SK-N-SH treated with all-trans-retinoic acid at 6 μM for 48 hours (cell line): ENCODE data around the gene SSUH2.

Experiments used
- ATAC-seq: fragments of 200-7000 bp; cut with Tn5 transposase; 3 replicates; pipeline ENCODE4 v1.9.1; 2020; ENCODE audit warnings: mild to moderate bottlenecking, moderate library complexity
- ARNTL ChIP-seq: fragments of 450-650 bp; formaldehyde crosslinking; IDR thresholded peaks from 2 replicates; pipeline ENCODE4 v1.5.0; 2020; ENCODE audit warnings: low read depth, mild to moderate bottlenecking, moderate library complexity, borderline replicate concordance
- BACH2 ChIP-seq: fragments of 250-450 bp; sonication (Bioruptor Pico); IDR thresholded peaks from 2 replicates; pipeline ENCODE4 v1.9.0; 2021; ENCODE audit warnings: mild to moderate bottlenecking, borderline replicate concordance
- CSDC2 ChIP-seq: fragments of 250-450 bp; sonication (Bioruptor Pico); IDR thresholded peaks from 2 replicates; pipeline ENCODE4 v1.5.0; 2020; ENCODE audit warnings: mild to moderate bottlenecking, moderate library complexity
- GLIS3 ChIP-seq: fragments of 250-450 bp; sonication (Bioruptor Pico); IDR thresholded peaks from 2 replicates; pipeline ENCODE4 v1.5.0; 2020; ENCODE audit warnings: mild to moderate bottlenecking, moderate library complexity
- ISL1 ChIP-seq: fragments of 250-450 bp; sonication (Bioruptor Pico); IDR thresholded peaks from 2 replicates; pipeline ENCODE4 v2.1.2; 2022; ENCODE audit warnings: mild to moderate bottlenecking, moderate library complexity
- OSR1 ChIP-seq: fragments of 250-450 bp; sonication (Bioruptor Pico); IDR thresholded peaks from 2 replicates; pipeline ENCODE4 v1.8.0; 2022; ENCODE audit warnings: moderate library complexity, mild to moderate bottlenecking, inconsistent platforms
- PPARA ChIP-seq: fragments of 250-450 bp; sonication (Bioruptor Pico); IDR thresholded peaks from 2 replicates; pipeline ENCODE4 v1.5.0; 2020; ENCODE audit warnings: mild to moderate bottlenecking, borderline replicate concordance
- RARB ChIP-seq: fragments of 250-450 bp; sonication (Bioruptor Pico); IDR thresholded peaks from 2 replicates; pipeline ENCODE4 v1.8.0; 2021; ENCODE audit warnings: mild to moderate bottlenecking, moderate library complexity
- SNAI2 ChIP-seq: fragments of 250-450 bp; sonication (Bioruptor Pico); IDR thresholded peaks from 2 replicates; pipeline ENCODE4 v1.5.0; 2020; ENCODE audit warnings: mild to moderate bottlenecking, moderate library complexity
- TCF4 ChIP-seq: fragments of 250-450 bp; sonication (Bioruptor Pico); IDR thresholded peaks from 2 replicates; pipeline ENCODE4 v1.8.0; 2021; ENCODE audit warnings: mild to moderate bottlenecking, moderate library complexity, borderline replicate concordance
- TOX ChIP-seq: fragments of 250-450 bp; sonication (Bioruptor Pico); IDR thresholded peaks from 2 replicates; pipeline ENCODE4 v1.8.0; 2021; ENCODE audit warnings: mild to moderate bottlenecking, moderate library complexity, borderline replicate concordance
- ZC3H10 ChIP-seq: fragments of 250-450 bp; sonication (Bioruptor Pico); IDR thresholded peaks from 2 replicates; pipeline ENCODE4 v1.5.1; 2021; ENCODE audit warnings: mild to moderate bottlenecking, moderate library complexity
- ZFP3 ChIP-seq: fragments of 250-450 bp; sonication (Bioruptor Pico); IDR thresholded peaks from 2 replicates; pipeline ENCODE4 v1.5.0; 2020; ENCODE audit warnings: mild to moderate bottlenecking, moderate library complexity
- ZFP30 ChIP-seq: fragments of 450-650 bp; formaldehyde crosslinking; IDR thresholded peaks from 2 replicates; pipeline ENCODE4 v1.5.0; 2022; ENCODE audit warnings: mild to moderate bottlenecking, moderate library complexity
- ZNF8 ChIP-seq: fragments of 450-650 bp; formaldehyde crosslinking; IDR thresholded peaks from 2 replicates; pipeline ENCODE4 v1.5.0; 2020; ENCODE audit warnings: mild to moderate bottlenecking, moderate library complexity
- TF ChIP-seq, protein P1 (sequence below): fragments of 250-450 bp; sonication (Bioruptor Pico); IDR thresholded peaks from 2 replicates; pipeline ENCODE4 v1.8.0; 2020; ENCODE audit warnings: mild to moderate bottlenecking, moderate library complexity, borderline replicate concordance
- TF ChIP-seq, protein P2 (sequence below): fragments of 250-450 bp; sonication (Bioruptor Pico); IDR thresholded peaks from 2 replicates; pipeline ENCODE4 v1.8.0; 2021; ENCODE audit warnings: low read depth, mild to moderate bottlenecking, moderate library complexity, borderline replicate concordance
- TF ChIP-seq, protein P3 (sequence below): fragments of 250-450 bp; sonication (Bioruptor Pico); IDR thresholded peaks from 2 replicates; pipeline ENCODE4 v1.5.0; 2020; ENCODE audit warnings: mild to moderate bottlenecking, moderate library complexity
- TF ChIP-seq, protein P4 (sequence below): fragments of 250-450 bp; sonication (Bioruptor Pico); IDR thresholded peaks from 2 replicates; pipeline ENCODE4 v1.5.1; 2021; ENCODE audit warnings: mild to moderate bottlenecking, moderate library complexity

Gene SSUH2

DNA sequence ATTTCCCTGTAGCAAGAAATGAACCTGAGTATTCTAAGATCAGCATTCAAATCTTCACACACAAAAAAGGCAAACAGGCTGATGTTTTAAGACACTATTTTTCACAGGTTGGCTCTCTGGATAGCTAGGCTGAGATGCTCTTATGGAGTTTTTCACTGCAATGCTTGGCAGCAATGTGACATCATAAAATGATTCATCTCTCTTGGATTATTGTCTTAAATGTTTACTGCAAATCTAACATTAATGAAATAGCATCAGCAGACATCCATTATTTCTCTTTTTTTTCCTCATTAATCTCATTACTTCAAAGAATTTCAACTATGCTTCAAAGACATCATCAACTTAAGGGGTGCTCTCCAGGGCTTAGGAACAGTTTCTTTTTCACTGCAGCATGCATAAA, 23.6 kb upstream of the SSUH2 start:
- TF ChIP-seq ISL1 (CRISPR knock-in tag) (peak; percentile 87), SNAI2 (CRISPR knock-in tag) (peak; percentile 56; the same call in 1 of the 2 replicates), RARB (CRISPR knock-in tag) (no peak)
- TF ChIP-seq, protein P1, sequence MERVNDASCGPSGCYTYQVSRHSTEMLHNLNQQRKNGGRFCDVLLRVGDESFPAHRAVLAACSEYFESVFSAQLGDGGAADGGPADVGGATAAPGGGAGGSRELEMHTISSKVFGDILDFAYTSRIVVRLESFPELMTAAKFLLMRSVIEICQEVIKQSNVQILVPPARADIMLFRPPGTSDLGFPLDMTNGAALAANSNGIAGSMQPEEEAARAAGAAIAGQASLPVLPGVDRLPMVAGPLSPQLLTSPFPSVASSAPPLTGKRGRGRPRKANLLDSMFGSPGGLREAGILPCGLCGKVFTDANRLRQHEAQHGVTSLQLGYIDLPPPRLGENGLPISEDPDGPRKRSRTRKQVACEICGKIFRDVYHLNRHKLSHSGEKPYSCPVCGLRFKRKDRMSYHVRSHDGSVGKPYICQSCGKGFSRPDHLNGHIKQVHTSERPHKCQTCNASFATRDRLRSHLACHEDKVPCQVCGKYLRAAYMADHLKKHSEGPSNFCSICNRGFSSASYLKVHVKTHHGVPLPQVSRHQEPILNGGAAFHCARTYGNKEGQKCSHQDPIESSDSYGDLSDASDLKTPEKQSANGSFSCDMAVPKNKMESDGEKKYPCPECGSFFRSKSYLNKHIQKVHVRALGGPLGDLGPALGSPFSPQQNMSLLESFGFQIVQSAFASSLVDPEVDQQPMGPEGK (CRISPR knock-in tag) = no peak
- TF ChIP-seq, all 23 proteins: peak for 2
- peak; percentile 65 for ATAC-seq

DNA sequence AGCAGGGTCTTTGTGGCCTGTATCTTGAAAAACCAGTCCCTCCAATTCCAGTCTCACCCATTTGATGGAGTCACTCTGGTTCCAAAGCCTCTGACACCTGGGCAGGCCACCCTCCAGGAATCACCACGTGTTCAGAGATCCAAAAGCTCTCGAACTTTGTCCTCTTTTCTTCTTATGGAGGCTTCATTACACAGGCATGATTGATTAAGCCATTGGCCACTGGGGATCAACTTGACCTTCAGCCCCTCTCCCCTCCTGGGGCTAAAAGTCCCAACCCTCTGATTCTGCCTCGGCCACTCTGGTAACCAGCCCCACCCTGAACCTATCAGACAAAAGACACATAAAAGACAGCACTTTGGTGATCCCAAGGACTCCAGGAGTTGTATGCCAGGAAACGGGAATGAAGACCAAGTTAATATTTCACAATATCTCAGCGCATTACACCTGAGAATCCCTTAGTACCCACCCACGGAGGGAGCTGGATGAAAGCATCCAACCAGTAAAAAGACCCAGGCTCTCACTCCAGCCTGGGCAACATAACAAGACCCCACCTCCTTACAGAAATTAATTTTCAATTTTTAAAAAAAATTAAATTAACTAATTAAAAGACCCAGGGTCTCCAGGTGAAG, 23.0 kb upstream of the SSUH2 start:
- no peak for ATAC-seq
- no peak for TF ChIP-seq ZFP3 (CRISPR knock-in tag)
- TF ChIP-seq ZNF8 (CRISPR knock-in tag) = no peak
- no peak for TF ChIP-seq GLIS3 (CRISPR knock-in tag)
- no peak for TF ChIP-seq CSDC2
- no peak for TF ChIP-seq BACH2 (CRISPR knock-in tag)
- TF ChIP-seq ISL1 (CRISPR knock-in tag) = no peak

DNA sequence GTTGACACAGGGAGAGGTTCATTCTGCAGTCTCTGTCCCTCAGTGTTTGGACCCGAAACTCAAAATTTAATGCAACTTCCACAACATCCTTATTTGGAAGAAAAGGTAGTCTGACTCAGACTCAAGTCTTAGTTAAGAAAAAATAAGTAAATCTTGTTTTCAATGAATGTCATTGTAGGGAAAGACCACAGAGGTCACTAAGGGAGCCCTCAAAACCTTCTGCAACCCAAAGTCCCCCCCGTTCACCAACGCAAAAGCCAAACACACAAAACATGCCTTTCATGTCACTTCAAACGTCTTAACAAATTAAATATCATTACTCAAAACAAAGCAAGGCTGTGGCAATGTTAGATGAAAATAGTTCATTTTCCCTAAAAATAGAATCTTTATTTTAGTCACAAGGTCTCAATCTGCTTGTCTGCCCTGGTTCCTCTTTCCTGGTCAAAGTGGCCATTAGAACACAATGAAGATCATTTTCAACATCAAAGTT, 20.9 kb upstream of the SSUH2 start:
- ATAC-seq = no peak
- TF ChIP-seq, protein P2, sequence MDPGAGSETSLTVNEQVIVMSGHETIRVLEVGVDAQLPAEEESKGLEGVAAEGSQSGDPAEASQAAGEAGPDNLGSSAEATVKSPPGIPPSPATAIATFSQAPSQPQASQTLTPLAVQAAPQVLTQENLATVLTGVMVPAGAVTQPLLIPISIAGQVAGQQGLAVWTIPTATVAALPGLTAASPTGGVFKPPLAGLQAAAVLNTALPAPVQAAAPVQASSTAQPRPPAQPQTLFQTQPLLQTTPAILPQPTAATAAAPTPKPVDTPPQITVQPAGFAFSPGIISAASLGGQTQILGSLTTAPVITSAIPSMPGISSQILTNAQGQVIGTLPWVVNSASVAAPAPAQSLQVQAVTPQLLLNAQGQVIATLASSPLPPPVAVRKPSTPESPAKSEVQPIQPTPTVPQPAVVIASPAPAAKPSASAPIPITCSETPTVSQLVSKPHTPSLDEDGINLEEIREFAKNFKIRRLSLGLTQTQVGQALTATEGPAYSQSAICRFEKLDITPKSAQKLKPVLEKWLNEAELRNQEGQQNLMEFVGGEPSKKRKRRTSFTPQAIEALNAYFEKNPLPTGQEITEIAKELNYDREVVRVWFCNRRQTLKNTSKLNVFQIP (CRISPR knock-in tag) = no peak
- TF ChIP-seq, protein P3, sequence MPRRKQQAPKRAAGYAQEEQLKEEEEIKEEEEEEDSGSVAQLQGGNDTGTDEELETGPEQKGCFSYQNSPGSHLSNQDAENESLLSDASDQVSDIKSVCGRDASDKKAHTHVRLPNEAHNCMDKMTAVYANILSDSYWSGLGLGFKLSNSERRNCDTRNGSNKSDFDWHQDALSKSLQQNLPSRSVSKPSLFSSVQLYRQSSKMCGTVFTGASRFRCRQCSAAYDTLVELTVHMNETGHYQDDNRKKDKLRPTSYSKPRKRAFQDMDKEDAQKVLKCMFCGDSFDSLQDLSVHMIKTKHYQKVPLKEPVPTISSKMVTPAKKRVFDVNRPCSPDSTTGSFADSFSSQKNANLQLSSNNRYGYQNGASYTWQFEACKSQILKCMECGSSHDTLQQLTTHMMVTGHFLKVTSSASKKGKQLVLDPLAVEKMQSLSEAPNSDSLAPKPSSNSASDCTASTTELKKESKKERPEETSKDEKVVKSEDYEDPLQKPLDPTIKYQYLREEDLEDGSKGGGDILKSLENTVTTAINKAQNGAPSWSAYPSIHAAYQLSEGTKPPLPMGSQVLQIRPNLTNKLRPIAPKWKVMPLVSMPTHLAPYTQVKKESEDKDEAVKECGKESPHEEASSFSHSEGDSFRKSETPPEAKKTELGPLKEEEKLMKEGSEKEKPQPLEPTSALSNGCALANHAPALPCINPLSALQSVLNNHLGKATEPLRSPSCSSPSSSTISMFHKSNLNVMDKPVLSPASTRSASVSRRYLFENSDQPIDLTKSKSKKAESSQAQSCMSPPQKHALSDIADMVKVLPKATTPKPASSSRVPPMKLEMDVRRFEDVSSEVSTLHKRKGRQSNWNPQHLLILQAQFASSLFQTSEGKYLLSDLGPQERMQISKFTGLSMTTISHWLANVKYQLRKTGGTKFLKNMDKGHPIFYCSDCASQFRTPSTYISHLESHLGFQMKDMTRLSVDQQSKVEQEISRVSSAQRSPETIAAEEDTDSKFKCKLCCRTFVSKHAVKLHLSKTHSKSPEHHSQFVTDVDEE (CRISPR knock-in tag) = no peak
- no peak for TF ChIP-seq ZFP30
- no peak for TF ChIP-seq TOX (CRISPR knock-in tag)
- TF ChIP-seq, protein P4, sequence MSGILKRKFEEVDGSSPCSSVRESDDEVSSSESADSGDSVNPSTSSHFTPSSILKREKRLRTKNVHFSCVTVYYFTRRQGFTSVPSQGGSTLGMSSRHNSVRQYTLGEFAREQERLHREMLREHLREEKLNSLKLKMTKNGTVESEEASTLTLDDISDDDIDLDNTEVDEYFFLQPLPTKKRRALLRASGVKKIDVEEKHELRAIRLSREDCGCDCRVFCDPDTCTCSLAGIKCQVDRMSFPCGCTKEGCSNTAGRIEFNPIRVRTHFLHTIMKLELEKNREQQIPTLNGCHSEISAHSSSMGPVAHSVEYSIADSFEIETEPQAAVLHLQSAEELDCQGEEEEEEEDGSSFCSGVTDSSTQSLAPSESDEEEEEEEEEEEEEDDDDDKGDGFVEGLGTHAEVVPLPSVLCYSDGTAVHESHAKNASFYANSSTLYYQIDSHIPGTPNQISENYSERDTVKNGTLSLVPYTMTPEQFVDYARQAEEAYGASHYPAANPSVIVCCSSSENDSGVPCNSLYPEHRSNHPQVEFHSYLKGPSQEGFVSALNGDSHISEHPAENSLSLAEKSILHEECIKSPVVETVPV (CRISPR knock-in tag) = no peak
- no peak for TF ChIP-seq OSR1 (CRISPR knock-in tag)
- no peak for TF ChIP-seq TCF4 (CRISPR knock-in tag)
- TF ChIP-seq PPARA (CRISPR knock-in tag) = no peak
- no peak for TF ChIP-seq ARNTL (CRISPR knock-in tag)
- no peak for TF ChIP-seq RARB (CRISPR knock-in tag)
- no peak for TF ChIP-seq ZC3H10 (CRISPR knock-in tag)
- TF ChIP-seq CSDC2 = no peak

DNA sequence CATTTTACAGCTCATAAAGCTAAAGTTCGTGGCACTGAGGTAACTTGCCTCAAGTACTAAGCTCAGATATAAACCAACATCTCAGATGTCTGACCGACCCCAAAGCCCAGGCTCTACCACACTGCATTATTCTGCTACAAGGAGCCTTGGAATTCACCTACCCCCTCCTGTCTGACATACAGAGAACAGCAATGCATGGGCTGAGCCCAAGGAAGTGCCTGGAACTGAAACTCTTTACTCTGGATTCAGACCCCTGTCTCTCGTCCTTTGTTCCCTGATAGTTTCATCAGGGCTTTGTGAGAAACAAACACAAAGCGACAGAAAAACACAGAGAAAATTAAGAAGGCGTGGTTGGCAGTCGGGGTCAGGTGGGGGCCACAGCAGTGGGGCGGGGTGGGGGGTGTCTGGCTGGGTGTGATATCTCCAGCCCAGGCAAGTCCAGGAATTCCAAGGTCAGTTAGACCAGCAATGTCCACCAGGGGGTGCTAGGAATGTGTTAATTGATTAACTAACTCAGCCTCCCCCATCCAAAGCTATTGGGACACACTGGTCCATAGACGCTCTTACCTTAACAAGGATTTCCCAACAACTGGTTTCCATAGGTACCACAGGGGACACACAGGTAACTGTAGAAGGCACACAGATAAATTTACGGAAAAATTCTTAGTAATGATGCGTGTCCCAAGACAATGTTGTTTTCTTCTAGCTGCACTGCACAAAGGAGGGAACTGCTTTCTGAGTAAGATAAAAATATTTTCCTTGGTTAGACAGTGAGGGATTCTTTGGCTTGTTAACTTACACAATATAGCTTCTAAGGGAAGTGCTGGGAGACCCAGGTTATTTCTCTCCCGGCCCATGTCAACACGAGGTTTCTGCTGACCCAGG, 18.8 kb upstream of the SSUH2 start:
- ATAC-seq = peak; percentile 72
- TF ChIP-seq TCF4 (CRISPR knock-in tag) (no peak), ARNTL (CRISPR knock-in tag) (no peak)
